T-helper 17 cell (primary cell): Measurements from ENCODE around the gene HAND1. TPM values are rescaled to one million over a fixed set of nuclear protein-coding genes. Genes with fewer than 3 reads are reported as not detected.

Experiments
- ATAC-seq: fragments of 150-1000 bp; cut with Tn5 transposase; 2 replicates; pipeline ENCODE4 v1.10.0; 2021; ENCODE audit warnings: mild to moderate bottlenecking, moderate library complexity
- DNase-seq, 3 donors: peaks; one replicate each; pipeline versions ENCODE4 v3.0.0 to v3.0.0-alpha.2; 2020 to 2021
- H3K9me3 ChIP-seq: one replicate; pipeline ENCODE4 v1.7.0; 2013; ENCODE audit warnings: low read length, mild to moderate bottlenecking; ENCODE audit not compliant: control insufficient read depth, poor library complexity, severe bottlenecking
- H3K27ac Mint-ChIP-seq: one replicate; pipeline ENCODE4 v1.8.0; 2022; ENCODE audit warnings: mild to moderate bottlenecking, moderate library complexity, mixed read lengths
- H3K27me3 Mint-ChIP-seq: one replicate; pipeline ENCODE4 v1.8.0; 2022; ENCODE audit warnings: mixed read lengths
- H3K36me3 Mint-ChIP-seq: one replicate; pipeline ENCODE4 v1.8.0; 2022; ENCODE audit warnings: low read depth, mixed read lengths
- H3K4me1 Mint-ChIP-seq: one replicate; pipeline ENCODE4 v1.8.0; 2022; ENCODE audit warnings: mild to moderate bottlenecking, mixed read lengths
- H3K4me3 Mint-ChIP-seq: one replicate; pipeline ENCODE4 v1.8.0; 2022; ENCODE audit warnings: mild to moderate bottlenecking, moderate library complexity, mixed read lengths
- total RNA-seq, 4 donors: library from RNA in 2 of 4; stranded (reverse) in 2 of 4; gene quantifications; one replicate each; pipeline ENCODE4 v1.2.3 and lab custom pipeline; 2022 to 2026

HAND1 gene
- total RNA-seq, 2 donors from 2014 or later: not detected

DNA sequence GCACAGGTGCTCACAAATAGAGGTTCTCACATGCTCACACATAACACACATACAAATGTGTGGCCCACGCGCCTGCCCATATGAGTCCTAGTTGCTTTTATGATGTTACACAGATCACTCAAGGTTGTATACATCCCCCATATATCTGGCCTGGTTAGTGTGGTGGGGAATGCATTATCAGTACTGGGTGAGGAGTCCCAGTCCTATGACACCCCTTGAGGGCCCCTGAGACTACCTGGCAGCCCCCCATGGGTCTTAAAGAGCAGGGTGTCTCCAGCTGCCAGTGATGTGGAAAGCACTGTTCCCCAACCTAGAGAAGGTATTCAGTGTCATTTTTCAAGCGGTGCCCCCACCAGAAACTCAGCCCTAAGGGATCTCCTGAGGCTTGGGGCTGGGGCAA lies 2.8 kb upstream of the HAND1 start:
- peaks cover 89% of the 10 kb centered on the region for H3K27me3 Mint-ChIP-seq

DNA sequence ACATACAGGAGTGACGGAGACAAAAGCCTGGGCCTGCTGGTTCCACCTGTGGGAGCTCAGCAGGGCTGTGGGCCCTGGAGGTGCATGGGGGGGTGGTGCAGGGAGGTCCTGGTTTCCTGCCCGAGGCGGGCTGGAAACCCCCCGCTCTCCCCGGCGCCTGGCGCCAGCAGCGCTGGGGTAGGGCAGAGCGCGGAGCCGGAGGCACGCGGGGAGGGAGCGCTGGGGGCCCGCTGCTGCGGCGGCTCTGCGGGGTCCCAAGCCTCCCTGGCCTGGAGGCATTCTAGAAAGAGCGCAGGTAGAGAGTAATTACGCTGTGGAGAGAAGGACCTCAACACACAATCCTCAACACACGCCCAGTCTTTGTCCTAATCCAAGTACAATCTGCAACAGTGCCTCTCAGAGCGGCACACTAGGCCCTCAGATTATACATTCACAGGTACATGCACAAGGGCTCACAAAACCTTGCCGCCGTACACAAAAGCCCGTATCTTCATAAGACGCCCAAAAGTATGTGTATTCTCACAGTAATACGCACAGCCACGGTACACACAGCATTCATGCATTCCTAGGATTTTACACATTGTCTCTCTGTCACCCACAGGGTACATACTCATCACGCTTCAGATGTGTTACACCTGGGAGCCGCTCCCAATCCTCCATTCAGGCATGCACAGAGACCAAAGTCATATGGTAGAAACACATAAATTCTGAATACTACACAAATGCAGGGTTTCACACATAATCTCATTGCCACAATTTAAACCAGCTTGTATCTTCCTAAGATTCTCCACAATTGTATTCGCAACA lies 2.1 kb upstream of the HAND1 start:
- ATAC-seq (peak; percentile 65), DNase-seq (no peak)
- no peak overlapping the region for H3K4me3 Mint-ChIP-seq
- peaks cover 34% of the 10 kb centered on the region for H3K4me1 Mint-ChIP-seq
- H3K27ac Mint-ChIP-seq: peak overlapping the region; percentile 79
- no peaks in the 10 kb centered on the region for H3K9me3 ChIP-seq
- peaks cover 12% of the 10 kb centered on the region for H3K36me3 Mint-ChIP-seq
- H3K27me3 Mint-ChIP-seq: peaks cover 89% of the 10 kb centered on the region

More for the DNA sequence above, 2.8 kb upstream of the HAND1 start:
- peak overlapping the region; percentile 64 for H3K27ac Mint-ChIP-seq
- H3K9me3 ChIP-seq: no peaks in the 10 kb centered on the region
- peaks cover 14% of the 10 kb centered on the region for H3K36me3 Mint-ChIP-seq
- H3K4me3 Mint-ChIP-seq: no peak overlapping the region
- H3K4me1 Mint-ChIP-seq: peaks cover 31% of the 10 kb centered on the region
- ATAC-seq: no peak
- DNase-seq: no peak

DNA sequence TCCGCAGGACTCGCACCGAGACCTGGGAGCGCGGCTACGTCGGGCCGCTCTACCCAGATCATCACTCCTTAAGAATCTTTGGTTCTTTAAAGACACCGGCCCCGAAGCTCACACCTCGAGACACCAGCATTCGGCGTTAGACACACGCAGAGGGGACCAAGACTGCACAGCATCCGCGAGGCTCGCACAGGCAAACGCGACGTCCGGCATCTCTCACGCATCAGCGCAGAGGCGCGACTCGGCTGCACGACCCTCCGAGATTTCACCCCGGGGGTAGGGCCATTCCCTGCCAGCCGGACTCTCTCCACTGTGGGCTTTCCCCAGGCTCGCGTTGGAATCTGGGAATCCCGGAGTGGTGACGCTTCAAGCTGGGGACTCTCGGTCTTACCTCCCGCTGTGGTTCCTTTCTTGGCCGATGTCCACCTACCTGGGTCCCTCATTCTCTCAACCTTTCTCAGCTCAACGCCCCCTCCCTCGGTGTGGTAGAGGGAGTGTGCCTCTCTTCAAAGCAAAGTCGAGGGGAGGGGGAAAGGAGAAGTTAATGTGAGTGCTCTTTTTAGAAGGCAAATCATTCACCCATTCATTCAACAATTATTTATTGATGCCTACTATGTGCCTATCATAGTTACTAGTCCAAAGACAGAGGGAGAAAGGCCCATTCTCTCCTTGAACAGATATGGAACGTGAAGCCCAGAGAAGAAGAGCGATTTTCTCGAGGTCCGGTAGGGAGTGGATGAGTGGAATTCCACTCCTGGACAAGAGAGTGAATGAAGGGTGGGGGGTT lies 1.3 kb upstream of the HAND1 start:
- H3K4me1 Mint-ChIP-seq: peaks cover 42% of the 10 kb centered on the region
- ATAC-seq (no peak), DNase-seq (no peak)
- H3K27me3 Mint-ChIP-seq: peaks cover 89% of the 10 kb centered on the region
- H3K9me3 ChIP-seq: no peaks in the 10 kb centered on the region
- peak overlapping the region; percentile 71 for H3K4me3 Mint-ChIP-seq
- peaks cover 18% of the 10 kb centered on the region for H3K36me3 Mint-ChIP-seq
- H3K27ac Mint-ChIP-seq: peak overlapping the region; percentile 79

DNA sequence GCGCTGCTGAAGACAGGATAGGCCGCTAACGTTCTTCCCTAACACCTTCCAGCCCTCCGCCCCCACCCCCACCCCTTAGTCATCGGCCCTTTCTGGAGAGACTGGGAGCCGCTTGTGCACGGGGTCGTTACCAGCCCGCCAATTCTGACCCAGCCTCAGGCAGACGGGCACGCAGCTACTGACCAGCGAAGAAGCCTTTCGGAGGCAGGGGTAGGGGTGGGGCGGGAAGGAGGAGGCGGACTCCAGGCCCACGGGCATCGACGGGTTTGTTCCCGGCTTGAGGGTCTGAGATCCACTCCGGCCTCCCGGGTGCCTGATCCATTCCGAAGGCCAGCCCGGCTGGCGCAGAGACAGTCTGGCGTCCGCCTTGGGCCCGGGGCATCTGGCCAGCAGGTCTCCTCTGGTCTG lies 729 bp upstream of the HAND1 start:
- H3K27me3 Mint-ChIP-seq: peaks cover 89% of the 10 kb centered on the region
- peaks cover 45% of the 10 kb centered on the region for H3K4me1 Mint-ChIP-seq
- H3K9me3 ChIP-seq: no peaks in the 10 kb centered on the region
- no peak for DNase-seq
- no peak overlapping the region for H3K27ac Mint-ChIP-seq
- H3K36me3 Mint-ChIP-seq: peaks cover 18% of the 10 kb centered on the region
- H3K4me3 Mint-ChIP-seq: peak overlapping the region; percentile 51
- no peak for ATAC-seq

DNA sequence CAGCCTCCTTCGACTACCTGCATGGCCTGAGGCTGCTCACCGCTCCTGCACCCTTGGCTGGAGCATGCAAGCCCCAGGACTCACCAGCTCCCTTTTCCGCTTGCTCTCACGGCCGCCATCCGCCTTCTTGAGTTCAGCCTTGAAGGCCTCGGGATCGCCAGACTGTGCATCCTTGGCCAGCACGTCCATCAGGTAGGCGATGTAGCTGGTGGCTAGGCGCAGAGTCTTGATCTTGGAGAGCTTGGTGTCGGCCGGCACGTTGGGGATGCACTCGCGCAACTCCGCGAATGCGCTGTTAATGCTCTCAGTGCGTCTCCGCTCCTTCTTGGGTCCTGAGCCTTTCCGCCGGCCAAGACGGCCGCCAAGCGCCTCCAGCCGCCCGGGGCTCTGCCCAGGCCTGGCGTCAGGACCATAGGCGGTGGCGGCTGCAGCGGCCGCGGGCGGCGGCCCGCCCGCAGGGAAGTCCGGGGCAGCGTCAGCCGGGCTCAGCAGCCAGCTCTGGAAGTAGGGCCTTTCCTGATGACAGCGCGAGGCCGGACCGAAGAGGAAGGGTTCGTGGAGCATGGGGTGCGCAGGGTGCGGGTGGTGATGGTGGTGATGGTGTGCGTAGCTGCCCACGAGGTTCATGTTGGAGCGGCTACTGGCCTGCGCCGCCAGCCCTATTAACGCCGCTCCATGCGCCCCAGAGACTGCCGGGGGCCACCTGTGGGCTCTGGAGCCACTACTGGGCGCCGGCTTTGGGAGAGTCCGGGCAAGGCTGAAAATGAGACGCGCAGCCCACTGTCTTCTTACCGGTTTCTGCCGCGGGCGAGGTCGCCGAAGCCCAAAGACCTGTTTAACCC lies 424 bp downstream of the HAND1 start:
- DNase-seq: no peak
- Mint-ChIP-seq H3K27ac (peak overlapping the region; percentile 39), H3K4me1 (peaks cover 47% of the 10 kb centered on the region), H3K36me3 (peaks cover 16% of the 10 kb centered on the region), H3K27me3 (peaks cover 89% of the 10 kb centered on the region), H3K4me3 (peak overlapping the region; percentile 49)
- no peaks in the 10 kb centered on the region for H3K9me3 ChIP-seq
- ATAC-seq: no peak

DNA sequence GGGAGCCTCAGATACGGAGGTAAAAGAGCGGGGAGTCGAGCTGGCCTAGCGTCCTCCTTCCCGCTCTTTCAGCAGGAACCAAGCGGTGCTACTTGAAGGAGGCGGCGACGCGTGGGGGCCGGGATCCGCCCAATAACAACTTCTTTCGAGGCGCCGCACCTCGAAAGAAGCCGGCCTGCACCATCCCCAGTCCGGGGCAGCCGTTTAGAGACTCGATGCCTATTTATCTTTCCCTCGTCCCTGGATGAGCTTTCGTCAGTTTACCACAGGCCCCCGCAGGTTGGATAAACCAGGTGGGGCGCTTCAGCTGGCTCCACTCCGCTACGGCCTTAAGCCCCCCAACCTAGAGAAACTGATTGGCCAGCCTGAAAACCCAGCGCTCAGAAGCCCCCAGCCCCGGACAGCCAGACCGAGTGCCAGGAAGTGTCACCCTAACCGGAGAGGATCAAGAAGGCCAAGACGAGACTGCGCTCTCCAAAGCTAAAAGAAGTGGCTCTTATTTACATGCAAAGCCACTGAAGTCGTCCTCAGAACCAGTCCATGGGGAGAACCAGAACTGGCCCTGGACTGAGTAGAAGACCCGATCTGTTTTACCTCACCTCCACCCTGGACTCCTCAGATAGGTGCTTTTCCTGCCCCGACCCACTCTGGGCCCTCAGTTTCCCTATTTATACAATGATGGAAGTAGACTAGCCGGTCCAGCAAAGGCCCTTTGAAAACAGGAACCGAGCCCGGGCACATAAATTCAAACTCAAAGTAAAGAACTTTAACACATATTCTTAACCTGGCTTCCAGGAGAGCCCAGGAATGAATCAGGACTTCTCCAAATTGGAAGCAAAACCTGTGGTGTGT lies 1.4 kb downstream of the HAND1 start:
- Mint-ChIP-seq H3K4me3 (peak overlapping the region; percentile 39), H3K36me3 (peaks cover 16% of the 10 kb centered on the region), H3K27me3 (peaks cover 84% of the 10 kb centered on the region), H3K4me1 (peaks cover 47% of the 10 kb centered on the region), H3K27ac (peak overlapping the region; percentile 39)
- no peak for DNase-seq
- no peak for ATAC-seq
- no peaks in the 10 kb centered on the region for H3K9me3 ChIP-seq

DNA sequence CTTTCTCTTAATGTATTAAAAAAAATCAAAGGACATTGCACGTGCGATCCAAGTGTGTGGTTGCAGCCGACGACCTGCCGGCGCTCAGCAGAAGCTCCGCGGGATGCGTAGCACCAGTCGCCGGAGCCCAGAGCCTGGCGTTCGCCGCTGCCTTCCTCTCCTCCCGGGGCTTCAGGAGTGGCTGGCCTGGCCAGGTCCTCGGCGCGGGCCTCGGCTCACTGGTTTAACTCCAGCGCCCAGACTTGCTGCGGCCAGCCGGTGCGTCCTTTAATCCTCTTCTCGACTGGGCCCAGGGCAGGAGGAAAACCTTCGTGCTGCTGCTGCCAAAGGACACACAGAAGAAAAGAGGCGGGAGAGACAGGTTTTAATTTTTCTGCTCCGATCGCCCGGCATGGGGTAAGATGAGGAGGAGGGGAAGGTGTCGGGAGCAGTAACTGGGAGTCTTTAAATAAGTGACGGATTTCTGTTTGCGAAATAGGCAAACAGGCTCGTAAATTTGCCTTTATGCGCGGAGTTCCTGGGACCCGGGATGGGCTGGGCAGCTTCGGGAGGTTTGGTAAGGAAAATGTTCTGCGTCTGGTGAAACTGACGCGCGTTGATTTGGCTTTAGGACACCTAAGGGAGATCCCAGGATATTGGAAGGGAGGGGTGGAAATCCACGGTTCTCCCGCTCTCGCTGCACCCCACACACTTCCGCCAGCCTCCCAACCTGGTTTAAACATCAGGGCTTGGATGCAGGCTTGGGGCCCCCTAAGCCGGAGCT lies 2.3 kb downstream of the HAND1 start:
- no peaks in the 10 kb centered on the region for H3K9me3 ChIP-seq
- Mint-ChIP-seq H3K27me3 (peaks cover 84% of the 10 kb centered on the region), H3K4me1 (peaks cover 48% of the 10 kb centered on the region)

DNA sequence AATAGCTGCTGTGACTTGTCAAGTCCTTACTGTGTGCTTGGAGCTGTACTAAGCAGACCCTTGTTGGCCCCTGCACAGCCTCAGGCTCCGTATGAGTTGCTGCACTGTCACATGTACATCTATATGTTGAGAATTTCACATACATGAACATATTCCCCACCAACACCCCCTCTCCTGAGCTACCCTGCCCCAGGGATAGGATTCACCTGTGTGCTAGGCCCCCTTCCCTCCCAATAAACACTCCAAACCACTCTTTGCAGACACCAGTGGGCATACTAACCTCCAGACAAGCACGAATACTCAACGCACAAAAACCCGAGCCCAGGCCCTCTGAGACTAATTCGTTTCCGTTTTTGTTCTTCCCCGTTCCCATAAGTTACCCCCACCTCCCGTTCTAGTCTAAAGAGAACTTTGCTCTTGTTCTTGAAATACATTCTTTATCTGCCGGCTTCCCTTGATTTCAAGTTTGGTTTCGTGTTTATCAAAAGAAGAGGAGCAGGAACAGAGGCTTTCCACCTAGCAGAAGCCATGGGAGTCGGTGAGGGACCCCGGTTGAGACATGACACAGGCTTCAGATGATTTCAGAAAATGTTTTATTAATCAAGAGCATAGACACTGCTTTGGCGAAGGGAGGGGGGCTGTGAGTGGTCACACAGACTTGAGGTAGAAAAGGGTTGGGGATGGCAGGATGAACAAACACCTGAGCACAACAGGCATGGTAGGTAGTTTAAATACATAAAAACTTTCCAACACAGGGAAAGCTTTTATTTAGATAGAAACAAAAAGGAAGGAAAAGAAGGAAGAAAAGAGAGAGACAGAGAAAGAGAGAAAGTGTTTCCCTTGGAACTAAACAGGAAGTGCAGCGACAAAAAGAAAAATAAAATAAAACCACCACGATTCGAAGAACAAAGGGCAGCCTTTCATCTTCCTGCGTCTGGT lies 3.4 kb downstream of the HAND1 start:
- no peaks in the 10 kb centered on the region for H3K9me3 ChIP-seq
- no peak overlapping the region for H3K27ac Mint-ChIP-seq
- peaks cover 44% of the 10 kb centered on the region for H3K4me1 Mint-ChIP-seq
- H3K36me3 Mint-ChIP-seq: peaks cover 12% of the 10 kb centered on the region
- ATAC-seq: no peak
- H3K4me3 Mint-ChIP-seq: peak overlapping the region; percentile 64
- H3K27me3 Mint-ChIP-seq: peaks cover 83% of the 10 kb centered on the region
- no peak for DNase-seq

More for the DNA sequence above, 2.3 kb downstream of the HAND1 start:
- Mint-ChIP-seq H3K27ac (no peak overlapping the region), H3K36me3 (peaks cover 16% of the 10 kb centered on the region), H3K4me3 (peak overlapping the region; percentile 78)
- ATAC-seq: no peak
- no peak for DNase-seq

DNA sequence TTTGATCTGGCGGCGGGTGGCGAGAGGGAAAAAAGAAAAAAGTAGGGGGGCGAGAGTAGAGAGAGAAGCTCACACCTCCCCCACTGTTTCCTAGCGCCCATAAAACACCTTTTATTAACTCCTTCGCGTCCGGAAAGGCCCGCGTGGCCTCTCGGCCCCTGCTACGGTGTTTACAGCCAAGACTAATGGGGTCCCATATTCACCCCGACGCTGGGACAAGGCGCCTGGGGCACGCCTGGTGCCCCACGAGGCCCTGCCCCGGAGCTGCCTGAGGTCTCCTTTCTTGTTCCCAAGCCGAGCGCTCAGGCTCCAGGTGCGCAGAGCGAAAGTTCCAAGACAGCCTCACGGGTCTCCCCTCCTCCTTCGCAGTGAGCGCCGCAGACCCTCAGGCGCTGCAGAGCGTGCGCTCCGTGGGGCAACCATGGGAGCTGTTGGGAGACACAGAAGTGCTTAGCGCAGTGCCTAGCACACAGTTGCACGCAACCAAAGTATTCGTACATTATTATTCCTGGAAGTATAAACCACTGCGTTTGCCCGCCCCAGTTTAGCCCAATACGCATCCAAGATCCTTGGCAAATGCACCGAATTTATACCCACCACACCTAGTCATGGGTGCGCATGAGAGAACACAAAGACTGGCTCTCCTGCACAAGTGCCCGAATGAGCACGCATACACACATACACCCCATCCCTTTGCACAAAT lies 4.3 kb downstream of the HAND1 start:
- H3K27me3 Mint-ChIP-seq: peaks cover 84% of the 10 kb centered on the region
- no peaks in the 10 kb centered on the region for H3K9me3 ChIP-seq
- no peak overlapping the region for H3K27ac Mint-ChIP-seq
- peaks cover 9% of the 10 kb centered on the region for H3K36me3 Mint-ChIP-seq
- H3K4me1 Mint-ChIP-seq: peaks cover 40% of the 10 kb centered on the region
- DNase-seq (no peak), ATAC-seq (no peak)
- H3K4me3 Mint-ChIP-seq: peak overlapping the region; percentile 64

DNA sequence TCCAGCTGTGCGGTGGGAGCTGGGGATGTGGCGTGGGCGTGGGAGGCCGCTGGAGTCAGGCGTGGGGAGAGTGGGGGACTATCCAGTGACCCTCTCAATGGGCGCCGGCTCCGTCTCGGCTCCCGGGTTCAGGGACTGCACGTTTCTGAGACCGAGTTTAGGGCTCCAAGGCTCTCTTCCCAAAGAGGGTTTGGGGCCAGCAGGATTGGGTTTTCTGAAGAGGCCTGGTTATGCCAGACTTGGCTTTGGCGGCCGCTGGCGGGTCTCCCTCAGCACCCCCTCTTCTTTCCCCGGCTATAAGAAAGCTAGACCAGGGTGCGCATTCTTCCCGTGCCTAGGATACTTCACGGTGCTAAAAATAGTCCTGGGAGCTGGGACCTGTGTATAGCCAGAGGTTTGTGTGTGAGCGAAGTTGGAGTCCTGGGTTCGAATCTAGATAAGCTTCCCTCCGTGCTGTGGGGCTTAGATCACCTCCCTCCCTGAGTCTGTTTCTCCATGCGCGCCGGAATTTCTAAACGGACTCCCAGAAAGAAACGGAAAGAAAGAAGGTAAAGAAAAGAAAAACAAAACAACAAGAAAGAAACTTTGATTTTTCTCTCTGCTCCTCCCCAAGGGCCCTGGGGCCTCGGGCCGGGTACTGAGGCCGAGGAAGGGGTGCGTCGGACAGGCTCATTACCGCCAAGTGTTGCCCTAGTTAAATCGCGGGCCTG lies 5.0 kb downstream of the HAND1 start:
- DNase-seq (no peak), ATAC-seq (peak; percentile 54)
- peaks cover 9% of the 10 kb centered on the region for H3K36me3 Mint-ChIP-seq
- peaks cover 40% of the 10 kb centered on the region for H3K4me1 Mint-ChIP-seq
- H3K27ac Mint-ChIP-seq: no peak overlapping the region
- peaks cover 90% of the 10 kb centered on the region for H3K27me3 Mint-ChIP-seq
- H3K9me3 ChIP-seq: no peaks in the 10 kb centered on the region
- H3K4me3 Mint-ChIP-seq: peak overlapping the region; percentile 64
